NCI-H510A treated with DMSO at 0.1 percent for 48 hours (cell line): Measurements from ENCODE around the gene FCN1.

Experiments
- DNase-seq: peaks from one replicate; lab custom pipeline; 2025; lab: John Stamatoyannopoulos, UW

Gene FCN1

DNA sequence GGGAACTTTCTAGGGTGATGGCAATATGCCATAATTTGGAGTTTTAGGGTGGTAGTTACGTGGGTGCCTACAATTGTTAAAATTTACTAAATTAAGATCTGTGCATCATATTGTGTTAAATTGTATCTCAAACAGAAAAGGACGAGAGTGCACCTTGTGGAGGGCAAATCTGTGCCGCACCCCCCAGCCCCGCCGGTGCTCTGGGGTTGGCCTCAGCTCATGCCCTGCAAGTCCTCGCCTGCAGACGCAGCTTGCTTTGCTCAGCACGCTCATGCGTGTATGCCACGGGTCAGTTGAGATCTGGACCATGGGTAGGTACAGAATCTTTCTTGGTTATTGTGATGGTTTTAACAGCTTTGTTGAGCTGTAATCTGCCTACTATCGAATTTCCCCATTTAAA is 33.7 kb upstream of the FCN1 start:
- DNase-seq = no peak

DNA sequence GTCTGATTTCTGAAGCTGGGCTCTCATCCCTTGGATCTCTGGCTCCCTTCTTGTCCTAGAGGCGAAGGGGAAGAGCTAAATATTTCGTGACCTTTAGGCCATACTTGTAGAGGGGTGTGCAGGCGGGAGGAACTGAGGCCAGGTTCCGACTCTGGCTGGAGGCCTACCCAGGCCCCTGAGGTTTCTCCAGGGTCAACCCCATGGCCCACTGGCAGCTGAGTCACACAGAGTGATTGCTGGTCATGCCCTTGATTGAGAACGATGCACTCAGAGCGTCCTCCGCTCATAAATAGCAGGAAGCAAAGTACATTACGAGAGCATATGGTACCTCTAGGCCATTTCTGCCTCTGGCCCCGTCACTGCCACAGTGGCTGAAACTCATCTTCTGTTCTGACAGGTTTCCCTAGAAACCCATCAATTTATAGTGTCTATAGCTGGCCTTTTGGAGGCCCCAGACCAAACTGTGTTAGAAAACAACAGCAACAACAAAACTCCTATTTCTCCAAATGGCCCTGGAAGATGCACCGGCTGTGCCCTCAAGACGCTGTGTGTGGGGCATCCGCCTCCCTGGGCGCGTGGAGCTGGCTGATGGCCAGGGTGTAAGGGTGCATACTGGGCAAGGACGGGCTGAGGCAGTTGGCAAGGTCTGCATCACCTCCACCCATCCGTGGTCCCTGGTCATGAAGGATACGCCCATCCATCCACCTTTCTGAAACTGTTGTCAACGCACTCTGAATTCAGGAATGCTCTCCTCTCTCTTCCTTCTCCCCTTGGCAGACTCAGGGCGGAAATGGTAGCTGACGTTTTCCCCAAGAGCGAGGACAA is 32.9 kb upstream of the FCN1 start:
- no peak for DNase-seq

DNA sequence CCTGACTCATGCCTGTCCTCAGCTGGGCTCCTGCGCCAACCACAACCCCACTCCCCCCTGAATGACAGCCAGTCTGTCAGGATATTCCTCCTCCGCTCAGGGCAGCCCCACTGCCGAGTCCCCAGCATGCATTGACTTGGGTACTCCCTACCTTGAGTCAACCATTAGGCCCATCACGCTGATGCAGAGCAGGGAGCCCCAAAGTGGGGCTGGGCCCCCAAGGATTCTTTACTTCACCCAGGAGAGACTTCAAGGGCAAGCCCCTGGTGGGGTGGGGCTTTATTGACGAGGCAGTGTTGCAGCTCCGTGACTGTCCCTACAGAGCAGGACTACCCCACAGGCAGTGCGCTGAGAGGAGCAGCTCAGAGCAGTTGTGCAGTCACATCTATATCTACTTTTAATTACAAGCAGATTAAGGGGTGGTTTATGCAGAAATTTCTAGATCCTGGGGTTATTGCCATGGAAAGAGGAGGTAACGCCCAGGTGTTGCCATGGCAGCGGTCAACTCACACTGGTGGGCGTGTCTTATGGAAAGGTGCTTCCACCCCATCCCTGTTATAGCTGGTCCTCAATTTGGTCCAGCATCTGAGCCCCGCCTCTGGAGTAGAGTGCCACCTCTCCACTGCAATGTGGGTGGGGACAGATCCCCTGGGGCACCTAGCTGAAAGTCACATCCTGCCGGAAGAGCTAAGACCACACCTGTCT is 32.1 kb upstream of the FCN1 start:
- DNase-seq = no peak

DNA sequence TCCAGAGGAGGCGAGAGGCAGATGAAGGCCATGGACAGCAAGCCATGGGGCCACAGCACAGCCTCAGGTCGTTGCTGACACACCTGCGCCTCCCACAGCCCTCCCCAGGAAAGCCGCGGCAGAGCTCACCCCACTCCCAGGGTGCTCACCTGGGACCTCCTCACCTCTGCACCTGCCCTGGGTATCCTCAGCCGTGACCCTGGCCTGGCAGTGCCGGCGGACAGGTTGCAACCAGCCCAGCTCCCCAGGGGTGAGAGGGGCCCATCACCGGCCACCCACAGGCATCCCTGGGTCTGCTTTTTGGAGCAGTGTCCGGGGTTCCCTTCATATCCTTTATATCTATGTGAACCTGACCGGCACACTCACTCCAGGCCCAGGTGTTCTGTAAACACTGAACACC is 30.4 kb upstream of the FCN1 start:
- no peak for DNase-seq

DNA sequence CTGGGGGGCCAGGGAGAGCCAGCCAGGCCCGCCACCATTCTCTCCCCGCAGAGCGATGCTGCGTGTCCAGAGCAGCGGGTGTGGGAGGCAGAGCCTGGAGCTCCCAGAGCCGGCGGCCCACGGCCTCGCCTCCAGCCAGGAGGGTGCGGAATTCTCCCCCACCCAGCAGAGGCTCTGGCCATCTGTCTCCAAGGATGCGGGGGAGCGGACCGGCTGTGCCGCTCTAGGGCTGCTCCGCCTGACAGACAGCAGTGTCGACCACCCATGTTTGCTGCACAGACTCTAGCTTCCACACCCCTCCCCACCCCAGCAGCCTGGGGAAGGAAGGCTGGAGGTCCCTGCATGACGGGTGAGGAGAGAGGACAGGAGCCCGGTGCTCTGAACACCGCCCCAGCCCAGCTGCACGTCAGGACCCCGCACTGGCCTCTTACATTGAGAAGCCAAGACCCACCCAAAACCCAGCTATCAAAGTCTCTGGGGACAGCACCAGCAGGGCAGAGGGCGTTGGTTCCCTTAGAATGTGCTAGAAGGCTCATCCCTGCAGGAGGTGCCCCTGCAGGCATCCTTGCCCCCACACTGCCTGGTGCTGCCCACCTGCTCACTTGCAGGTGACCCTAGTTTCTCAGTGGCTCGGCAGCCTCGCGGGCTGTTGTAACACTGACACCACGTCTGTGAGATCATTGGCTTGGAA is 29.7 kb upstream of the FCN1 start:
- no peak for DNase-seq

DNA sequence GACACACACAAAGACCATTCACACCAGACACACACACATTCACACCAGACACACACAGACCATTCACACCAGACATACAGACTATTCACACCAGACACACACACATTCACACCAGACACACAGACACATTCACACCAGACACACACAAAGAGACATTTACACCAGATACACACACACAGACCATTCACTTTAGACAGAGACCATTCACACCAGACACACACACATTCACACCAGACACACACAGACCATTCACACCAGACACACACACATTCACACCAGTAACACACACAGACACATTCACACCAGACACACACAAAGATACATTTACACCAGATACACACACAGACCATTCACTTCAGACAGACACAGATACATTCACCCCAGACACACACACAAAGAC is 29.0 kb upstream of the FCN1 start:
- no peak for DNase-seq

DNA sequence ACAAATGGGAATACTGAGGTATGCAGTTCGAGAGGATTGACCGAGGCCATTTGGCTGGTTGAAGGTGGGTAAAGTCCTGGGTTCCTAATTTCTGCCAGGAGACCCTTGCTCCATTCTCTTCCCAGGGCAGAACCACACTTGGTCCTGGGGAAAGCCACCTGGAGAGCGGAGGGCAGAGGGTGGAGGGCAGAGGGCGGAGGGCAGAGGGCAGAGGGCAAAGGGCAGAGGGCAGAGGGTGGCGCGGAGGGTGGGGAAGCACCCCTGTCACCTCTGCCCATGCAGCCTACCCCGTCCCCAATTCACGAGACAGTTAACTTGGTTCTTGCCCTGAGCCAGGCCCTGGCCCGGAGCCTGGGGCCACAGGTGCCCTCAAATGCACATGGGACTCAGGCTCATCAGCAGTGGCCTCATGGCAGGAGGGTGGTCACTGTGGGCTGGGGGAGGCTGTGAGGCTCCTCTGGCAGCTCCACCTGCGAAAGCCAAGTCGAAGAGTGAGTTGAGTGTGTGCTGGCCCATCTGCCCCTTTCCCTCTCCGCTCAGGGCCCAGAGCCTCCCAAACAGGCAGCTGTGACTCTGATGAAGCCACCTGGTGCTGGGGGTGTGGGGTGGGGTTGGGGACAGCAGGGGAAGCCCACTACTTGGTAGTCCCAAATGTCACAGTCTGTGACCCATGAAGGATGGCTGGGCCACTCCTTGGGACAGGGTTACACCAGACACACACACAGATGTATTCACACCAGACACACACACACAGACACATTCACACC is 28.0 kb upstream of the FCN1 start:
- no peak for DNase-seq

DNA sequence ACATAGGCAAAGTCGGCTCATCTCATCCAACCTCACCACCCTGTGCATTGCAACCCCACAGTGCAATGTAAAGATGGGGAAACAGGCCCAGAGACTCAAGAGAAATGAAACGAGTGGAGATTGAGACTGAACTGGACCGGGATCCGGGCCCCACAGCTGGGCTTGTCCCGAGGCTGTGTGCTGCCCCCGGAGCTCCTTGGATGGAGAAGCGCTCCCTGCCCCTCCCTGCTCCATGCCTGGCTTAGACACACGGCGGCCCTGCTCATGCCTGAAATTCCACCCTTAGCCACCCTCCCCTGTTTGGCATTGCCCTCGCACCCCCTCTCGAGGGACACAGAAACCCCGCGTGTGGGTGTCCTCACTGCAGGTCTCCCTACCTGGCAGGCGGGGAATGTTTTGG is 27.2 kb upstream of the FCN1 start:
- DNase-seq = no peak

DNA sequence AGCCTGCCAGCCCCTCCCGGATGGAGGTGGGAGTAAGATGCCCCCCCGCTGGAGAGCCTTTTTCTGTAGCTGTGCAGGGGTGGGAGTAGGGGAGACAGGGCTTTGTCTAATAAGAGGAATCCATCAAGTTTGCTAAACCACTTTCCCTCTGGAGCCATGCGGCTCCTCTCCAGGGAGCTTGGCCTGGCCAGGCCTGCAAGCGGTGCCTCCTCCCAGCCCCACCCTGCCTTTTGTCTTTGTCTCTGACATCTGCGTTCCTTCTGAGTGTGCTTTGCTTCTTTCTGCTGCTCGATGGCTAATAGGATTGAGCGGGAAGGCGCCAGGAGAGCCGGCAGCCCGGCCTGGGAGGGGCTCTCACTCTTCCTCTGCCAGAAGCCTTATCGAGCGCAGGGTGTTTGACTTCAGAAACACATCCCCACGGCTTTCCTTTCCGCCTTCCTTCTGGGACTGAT is 26.7 kb upstream of the FCN1 start:
- no peak for DNase-seq

DNA sequence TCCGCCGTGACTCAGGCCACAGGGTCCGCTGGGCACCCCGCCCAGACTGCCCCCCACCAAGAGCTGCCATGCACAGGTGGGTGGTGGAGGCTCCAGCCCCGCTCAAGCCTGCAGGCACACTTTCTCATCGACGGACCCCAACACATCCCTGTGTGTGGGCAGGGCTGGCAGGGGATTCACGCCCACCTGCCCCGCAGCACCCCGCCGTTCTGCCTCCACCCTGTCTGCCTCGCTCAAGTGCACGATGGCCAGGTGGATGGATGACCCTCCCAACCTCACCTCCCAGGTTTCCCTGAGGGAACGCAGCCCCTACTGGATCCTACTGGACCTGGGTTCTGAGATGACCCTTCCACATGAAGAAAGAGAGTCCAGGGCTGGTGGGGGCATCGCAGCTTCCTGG is 26.1 kb upstream of the FCN1 start:
- DNase-seq = no peak

DNA sequence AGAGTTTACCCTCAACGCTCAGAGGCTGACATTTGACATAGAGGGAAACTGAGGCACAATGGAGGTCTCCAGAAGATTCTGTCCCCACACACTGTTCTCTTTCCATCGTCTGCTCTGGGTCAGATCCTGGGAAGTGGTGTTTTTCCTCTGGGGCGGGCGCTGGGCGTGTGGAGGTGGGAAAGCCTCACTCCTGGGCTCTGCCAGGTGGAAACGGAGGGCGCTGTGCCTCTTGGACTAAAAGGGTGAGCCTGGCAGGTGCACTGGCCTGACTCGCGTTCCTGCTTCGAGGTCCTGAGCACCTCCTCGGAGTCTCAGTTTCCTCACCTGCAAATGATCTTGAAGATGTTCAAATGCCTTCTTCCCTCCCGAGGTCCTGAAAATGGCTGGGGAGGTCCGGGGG is 25.7 kb upstream of the FCN1 start:
- DNase-seq = no peak

DNA sequence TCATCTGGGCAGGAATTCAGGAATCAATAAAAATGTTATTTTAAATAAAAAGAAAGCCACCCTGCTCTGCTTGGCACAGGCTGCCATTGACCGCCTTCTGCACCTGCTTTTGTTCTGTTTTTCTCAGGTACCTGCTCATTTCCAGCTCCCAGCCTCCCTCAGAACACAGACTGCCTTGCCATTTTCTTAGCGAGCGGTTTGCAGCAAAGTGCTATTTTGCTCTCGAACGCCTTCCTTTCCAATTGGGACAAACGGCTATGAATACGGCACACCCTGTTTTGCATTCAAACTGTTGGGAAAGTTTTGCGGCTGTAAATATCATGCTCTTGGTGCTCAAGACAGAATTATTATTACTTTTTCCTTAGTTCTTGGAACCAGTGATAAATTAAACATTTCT is 25.1 kb upstream of the FCN1 start:
- no peak for DNase-seq

DNA sequence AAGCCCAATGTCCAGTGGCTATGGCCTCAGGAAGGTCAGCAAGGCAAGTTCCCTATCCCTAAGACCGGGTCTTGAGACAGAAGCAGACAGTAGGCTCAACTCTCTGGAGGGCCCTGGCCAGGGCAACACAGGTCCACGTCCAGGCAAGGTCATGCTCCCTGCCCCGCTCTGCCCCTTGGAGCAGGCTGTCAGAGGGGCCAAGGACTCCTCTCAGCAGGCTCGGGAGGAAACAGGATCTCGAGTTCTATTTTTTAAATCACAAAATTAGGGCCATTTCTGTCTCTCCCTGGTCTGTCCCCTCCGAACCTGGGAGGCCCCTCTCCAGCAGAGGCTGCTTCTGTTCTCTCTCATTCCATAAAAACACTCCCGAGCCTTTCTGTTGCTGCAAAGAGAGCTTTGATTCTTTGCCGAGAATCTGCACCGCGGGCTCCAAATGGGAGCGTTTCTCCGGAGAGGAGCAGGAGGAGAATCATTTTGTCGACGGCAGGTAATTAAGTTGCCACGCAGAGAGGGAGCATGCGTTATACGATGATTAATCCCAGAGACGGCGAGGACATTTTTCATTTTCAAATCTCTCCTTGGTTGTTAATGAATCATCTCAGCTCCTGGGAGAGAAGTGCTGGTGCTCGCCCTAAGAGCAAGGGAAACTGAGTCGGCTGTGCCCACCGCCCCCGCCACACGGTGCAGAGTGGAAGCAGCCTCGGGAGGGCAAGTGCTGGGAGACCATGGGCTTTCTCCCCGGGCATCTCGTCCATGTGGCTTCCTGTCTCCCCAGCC is 24.5 kb upstream of the FCN1 start:
- no peak for DNase-seq

DNA sequence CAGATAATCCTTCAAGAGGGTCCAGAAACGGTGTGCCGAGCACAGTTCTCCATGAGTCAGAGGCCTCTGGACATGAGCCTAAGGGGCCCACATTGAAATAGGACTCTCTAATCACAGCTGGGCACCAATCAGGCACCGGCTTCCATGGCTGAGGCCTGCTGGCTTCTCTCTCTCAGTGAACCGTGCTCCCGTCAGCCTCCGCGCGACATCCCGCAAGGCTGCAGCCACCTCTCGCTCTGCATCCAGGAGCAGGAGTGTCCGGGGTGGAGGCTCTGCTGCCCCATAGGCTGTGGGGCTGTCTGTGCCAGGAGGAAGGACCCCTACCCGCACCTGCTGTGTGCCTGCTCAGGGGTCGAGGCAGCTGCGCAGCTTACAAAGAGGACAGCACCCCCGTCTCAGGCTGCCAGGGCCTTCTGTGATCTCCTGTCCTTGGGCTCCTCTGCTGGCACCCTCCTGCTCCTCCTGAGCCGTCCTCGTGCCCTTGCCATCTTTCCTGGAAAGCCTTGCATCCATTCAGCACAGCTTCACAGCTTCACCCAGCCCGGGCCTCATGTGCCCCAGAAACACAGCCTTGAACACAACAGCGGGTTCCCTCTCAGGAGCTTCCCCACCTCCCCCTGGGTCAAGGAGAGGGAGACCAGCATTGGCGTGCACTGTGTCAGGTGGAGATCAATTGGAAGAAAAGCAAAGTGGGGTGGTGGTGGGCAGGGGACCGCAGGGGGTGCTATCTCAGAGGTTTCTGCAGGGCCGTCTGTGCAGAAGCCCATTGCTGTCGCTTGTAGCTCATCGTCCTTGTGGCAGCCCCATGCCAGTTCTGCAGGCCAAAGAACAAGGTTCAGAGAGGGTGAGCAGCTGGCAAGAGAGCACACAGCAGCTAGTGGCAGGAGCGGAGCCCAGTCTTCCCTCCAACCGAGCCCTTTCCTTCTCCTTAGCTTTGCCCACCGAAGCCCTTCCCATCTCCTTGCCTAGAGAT is 22.8 kb upstream of the FCN1 start:
- DNase-seq = no peak

DNA sequence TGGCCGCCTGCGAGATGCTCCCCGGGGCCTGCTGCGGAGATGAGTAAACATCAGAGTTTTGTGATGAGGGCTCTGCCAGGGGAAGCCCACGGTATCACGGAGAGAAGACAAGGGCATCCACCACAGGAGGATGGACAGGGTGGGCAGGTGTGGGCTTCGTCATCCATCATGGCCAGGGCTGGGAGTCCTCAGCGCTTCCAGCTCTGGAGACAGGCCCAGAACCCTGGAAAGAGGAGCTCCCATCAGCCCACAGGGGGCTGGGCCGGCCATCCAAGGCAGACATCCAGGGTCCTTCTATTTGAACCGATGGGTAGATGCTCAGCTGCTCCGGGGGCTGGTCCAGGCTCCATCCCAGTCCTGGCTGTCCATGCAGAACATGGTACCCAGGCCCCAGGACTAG is 22.1 kb upstream of the FCN1 start:
- no peak for DNase-seq

DNA sequence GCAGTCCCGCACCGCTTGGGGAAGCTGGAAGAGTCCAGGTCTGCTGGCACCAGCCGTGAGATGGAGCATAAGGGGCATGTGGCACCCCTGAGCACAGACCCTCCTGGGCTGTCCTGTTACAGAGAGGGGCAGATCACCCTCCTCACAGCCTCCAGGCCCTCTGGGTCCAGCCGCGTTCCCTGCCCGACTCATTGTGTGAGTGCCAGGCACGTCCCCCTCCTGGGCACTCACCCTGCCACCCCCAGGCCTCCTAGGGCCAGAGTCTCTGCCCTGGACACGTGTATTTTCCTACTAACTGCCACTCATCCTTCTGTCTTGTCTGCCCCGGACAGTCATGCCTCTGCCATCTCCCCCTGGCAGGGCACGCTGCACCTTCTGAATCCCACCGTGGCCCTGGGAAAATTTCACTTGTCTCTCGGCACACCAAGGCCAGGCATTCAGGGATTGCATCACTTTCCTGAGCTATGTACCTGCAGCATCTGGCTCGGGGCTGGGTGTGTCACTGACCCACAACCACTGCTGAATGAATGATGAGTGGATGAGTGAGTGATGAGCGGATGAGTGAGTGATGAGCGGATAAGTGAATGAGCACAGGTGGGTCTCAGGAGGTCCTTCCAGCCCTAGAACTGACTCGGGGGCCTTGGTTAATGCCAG is 21.5 kb upstream of the FCN1 start:
- DNase-seq = no peak

DNA sequence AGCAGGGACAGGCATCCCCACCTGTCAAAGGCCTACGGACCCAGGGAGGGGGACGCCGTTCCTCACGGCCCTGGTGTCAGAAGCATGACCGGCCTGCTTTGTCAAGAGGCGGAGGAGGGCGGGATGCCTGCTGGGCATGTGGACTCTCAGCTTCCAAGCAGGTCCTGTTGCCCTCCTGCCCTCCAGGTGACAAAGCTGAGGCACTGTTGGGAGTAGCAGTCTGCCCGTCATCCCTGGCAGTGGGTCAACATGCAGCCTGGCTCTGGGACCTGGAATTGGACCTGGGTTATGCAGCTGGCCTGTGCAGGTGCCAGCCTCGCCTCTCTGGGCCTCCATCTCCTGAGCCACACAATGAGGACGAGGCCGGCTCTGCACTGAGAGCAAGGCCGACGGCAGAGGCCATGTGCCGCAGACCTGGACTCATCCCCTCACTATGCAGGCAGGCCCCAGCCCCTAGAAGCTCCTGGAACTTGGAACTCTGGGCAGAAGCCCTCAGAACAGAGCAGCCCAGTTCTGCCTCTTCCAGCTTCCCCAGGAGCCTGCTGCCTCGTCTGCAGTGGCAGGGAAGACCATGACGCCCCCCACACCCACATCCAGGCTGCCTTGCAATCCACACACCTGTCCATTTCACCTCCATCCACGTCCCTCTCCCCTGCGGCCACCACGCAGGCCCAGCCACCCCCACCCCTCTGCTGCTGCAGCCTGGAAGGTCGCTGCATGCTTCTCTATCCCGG is 20.8 kb upstream of the FCN1 start:
- DNase-seq = no peak

DNA sequence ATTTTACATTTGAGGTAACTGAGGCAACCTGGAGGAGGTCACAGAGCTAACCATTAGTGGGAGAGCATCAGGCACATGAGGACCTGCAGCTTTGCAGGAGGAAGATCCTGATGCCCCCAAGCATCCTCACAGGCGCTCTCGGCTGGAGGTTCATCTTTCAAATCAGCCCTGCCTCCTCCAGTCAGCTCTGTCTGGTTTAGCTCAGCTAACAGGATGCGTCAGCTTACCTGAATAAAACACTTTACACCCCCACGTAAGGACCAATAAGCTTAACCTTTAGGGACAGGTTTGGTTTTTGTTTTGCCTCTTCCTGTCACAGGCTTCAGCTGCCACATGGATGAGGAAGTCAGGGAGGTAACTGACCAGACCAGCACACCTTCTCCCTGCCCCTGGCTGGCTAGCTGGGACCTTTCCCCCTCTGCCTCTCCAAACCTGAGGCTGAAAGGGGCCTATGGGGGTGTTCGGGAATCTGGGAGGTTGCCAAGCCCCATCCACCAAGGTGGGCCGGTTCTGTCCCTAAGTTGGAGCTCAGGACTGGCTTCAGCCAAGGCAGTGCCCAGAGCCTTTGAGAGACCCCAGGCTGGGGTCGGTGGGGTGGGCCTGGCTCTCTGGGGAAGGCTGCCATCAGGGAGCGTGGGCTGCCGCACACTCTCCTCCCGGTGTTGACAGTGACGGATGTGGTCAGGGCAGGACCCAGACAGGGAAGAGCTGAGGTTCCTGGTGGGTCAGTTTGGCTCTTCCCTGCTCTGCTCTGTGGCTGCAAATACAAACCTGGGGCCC is 20.0 kb upstream of the FCN1 start:
- no peak for DNase-seq
